NCI-H1092 (cell line): ENCODE data around the gene BCAN.

Experiments
- DNase-seq: peaks from one replicate; lab custom pipeline; 2025; lab: John Stamatoyannopoulos, UW

The BCAN gene

GRCh38 chr1:156662005-156662799 is 20.3 kb downstream of the BCAN start:
- DNase-seq = no peak

DNA sequence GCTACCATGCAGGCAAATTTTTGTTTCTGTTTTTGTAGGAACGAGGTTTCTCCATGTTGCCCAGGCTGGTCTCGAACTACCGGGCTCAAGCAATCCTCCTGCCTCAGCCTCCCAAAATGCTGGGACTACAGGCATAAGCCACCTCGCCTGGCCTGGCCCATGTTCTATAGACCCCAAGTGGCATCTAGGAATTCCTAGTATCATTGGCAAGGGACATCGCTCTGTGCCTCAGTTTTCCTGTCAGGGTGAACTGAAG is 20.8 kb downstream of the BCAN start:
- DNase-seq = no peak

DNA sequence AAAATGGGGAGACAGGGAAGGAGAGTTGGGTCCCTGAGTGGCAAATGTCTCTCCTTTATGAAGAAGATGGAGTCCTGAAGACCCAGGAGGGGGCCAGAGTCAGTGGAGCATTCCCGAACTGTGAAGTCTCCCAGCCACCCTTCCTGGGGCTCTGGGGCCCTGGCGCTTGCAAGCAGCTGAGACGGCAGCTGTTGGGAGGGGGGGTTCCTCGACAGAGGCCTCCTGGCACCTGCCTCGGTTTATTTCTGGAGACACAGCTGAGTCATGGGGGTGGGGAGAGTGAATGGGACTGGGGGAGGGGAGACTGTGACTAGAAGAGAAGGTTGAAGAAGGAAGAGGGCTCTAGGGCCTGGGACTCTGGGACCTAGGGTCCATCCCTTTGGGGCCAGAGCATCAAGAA is 21.3 kb downstream of the BCAN start:
- no peak for DNase-seq

GRCh38 chr1:156664046-156664766 is 22.3 kb downstream of the BCAN start:
- no peak for DNase-seq

DNA sequence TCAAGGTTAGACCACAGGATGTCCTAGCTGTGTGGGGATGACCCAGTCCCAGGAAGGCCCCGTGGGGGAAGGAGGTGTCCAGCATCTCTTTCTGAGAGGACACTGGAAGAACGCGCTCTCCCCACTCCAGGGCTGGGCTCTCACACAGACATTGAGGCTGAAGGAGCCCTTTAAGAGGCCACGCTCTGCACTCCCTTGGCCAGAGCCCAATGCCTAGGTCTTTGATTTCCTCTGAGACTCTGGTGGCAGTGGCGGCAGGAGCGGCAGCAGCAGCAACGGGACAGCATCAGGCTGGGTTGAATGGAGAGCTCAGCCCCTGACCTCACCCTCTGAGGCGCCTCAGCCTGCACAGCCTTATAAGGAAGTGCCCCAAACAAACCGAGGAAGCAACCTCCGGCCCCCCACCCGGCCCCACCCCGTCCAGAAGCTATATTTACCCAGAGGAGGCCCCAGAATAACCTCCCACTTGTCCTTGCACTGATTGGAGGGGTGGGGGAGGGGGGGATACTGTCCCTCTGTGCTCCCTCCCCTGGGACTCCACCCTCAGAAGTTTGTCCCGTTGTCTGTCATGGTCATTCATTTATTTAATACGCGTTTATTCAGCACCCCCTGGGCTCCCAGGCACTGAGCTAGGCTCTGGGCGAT is 23.0 kb downstream of the BCAN start:
- no peak for DNase-seq

DNA sequence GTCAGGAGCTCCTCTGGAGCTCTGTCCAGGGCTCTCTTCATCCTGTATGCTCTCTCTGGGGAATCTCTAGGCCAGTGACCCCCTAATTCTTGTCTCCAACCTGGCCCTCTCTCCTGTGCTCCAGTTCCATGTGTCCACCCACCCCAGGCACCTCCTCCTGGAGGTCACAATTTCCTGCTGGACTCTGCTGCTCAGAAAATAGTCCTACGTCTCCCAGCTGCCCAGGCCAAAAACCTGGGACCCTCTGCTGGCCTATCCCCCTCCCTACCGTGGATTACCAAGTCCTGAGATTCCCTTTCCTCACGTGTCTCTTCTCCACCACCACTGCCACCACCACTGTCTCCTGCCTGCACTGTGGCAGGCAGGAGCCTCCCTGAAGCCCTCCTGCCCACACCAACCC is 23.6 kb downstream of the BCAN start:
- no peak for DNase-seq

GRCh38 chr1:156666862-156667609 is 25.1 kb downstream of the BCAN start:
- DNase-seq = no peak

- no peak for DNase-seq
These were observed 25.7 kb downstream of the BCAN start for GRCh38 chr1:156667610-156667967.

DNA sequence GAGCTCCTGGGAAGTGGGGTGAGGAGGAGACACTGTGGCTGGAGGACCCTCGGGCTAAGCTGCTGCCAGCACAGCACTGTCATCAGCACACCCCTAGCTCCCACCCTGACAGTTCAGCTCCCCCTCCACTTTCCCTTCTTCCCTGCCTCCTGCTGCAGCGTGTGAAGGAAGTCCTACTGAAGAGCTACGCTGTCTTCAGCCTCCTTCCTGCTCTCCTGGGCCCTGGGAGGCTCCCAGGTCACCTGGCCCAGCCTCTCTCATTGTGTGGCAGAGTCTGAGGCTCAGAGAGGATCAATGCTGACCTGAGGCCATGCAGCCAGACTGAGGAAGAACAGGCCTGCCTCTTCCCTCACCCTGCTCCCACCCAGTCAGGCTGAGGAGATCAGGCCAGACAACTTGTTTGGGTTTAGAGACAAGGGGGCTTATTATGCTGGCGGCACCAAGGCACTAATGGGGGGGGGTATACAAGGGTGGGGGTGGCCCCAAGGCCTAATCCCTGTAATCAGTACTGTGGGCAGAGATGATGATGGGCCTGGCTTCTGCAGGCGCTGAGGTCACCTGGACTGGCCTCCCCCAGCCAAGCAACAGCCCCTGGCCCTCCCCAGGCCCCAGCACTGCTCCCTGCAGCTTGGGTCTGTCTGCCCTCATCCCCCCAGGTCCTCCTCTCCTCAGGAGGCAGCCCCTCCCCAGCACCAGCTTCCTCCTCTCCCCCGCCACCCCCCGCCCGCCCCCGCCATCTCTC is 26.2 kb downstream of the BCAN start:
- no peak for DNase-seq

GRCh38 chr1:156668801-156669637 is 27.1 kb downstream of the BCAN start:
- DNase-seq = no peak

DNA sequence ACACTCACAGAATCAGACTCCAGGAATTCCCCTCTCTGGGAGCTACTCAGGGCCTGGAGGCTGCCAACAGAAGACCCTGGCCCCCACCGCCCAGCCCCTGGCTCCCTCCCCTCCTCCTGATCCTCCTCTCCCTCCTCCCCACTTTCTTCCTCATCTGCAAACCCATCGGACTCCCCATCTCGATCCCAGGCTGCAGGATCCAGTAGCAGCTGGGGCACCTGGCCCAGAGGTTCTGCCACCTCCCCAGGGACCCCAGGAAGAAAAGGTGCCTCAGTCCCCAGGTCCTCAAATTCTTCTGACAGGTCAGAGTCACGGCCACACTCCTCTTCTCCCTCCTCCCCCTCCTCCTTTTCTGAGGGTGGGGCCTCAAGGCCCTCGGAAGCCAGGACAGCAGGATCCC is 27.9 kb downstream of the BCAN start:
- DNase-seq = no peak

DNA sequence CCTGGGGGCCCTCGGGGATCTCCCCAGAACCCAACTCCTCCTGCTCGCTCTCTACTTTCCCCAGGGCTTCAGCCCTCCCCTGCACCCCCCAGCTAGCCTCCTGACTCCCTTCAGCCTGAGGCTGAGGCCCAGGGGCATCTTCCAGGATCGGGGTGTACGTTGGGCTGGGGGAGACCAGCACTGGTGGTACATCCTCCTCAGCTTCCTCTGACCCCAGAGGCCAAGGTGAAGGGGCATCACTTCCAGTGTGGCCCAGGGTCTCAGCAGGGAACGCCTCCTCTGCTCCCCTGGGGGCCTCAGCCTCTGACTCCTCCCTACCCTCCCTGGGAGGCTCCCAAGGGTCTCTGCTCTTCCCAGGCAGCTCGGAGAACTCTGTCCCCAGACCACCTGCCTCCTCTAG is 28.4 kb downstream of the BCAN start:
- DNase-seq = no peak

DNA sequence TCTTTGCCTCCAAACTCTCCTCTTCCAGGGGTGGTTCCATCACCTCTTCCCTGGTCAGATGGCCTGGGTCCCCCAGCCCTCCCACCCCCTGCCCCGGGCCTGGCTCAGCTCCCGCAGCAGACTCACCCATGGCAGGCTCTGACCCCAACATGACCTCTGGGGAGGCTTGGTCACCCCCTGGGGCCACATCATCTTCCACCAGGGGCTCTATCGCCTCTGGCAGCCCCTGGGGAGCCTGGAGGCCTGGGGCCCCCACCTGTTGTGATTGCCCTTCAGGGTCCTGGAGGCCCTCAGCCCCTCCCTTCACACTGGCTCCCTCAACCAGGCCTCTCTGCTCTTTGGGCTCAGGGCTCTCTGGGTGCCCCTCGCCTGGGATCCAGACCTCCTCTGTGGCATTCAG is 28.9 kb downstream of the BCAN start:
- no peak for DNase-seq

DNA sequence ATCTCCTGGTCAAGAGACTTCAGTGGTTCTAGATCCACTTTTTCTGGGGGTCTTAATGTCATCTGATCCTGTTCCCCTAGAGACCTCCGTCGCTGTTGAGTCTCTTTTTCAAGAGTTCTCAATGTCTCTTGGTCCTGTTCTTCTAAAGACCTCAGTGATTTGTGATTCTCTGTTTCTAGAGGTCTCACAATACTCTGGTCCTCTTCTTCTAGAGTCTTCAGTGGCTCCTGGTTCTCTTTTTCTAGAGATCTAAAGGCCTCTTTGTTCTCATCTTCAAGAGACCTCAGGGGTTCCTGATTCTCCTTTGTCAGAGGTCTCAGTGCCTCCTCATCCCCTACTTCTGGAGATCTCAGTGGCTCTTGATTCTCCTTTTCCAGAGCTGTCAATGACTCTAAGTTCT is 29.9 kb downstream of the BCAN start:
- DNase-seq = no peak

DNA sequence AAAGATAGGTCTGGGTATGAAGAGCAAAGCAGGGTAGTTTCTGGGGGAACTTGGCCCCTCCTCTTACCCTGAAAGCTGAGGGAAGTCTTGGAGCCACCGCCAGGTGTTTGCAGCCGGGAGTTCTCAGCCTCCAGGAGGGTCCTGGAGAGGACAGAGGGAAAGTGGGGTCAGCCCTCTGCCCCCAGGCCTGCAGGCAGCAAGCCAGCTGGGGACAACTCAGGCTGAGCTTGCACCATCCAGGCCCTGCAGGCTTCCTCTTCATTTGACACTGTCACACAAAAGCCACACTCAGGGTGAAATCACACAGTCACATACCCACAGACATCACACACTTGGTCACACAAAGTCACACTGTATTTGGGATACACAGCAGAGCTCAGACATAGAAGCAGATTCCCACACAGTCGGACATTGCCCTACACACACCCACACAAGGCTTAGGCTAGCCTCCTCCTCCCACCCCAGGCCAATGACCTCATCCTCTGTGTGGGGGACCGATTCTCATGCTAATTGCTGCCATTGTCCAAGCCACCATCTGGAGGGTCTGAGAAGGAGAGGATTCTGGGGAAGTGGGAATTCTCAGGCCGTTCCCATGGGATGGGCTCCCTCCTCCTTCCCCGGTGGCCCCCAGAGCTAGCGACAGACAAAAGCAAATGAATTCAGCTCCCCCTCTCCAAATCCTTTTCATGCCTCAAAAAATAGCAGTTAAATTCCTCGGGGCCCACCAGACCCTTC is 31.6 kb downstream of the BCAN start:
- no peak for DNase-seq

- DNase-seq = no peak
These were observed 33.5 kb downstream of the BCAN start for GRCh38 chr1:156675210-156676113.

DNA sequence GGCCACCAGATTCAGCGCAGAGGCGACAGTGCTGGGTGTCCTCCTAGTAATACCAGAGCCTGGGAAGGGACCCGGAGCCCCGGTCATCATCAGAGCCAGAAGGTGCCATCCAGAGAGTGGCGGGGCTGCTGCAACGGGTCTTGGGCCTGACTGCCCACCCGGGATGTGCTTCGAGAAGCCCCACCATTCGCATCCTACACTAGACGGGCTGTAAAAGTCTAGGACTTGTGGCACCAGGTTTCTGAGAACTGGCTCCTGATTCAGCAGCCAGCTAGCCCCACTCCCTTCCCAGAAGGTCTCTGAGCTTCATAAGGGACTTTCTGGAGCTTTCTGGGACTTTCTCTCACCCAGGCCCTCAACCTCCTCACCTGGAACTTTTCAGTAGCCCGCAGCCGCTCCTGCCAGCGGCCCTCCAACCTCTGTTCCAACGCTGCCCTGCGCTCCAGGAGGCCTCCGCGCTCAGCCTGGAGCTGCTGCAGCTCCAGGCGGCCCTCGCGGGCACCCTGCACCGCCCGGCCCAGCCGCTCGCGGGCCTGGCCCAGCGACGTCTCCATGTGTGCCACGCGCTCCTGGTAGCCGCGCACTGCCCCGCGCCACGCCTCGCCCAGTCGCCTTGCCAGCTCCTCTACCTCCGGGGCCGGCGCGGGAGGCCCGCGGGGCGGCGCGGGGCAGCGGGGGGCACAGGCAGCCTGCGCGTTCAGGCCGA is 34.4 kb downstream of the BCAN start:
- DNase-seq = no peak

DNA sequence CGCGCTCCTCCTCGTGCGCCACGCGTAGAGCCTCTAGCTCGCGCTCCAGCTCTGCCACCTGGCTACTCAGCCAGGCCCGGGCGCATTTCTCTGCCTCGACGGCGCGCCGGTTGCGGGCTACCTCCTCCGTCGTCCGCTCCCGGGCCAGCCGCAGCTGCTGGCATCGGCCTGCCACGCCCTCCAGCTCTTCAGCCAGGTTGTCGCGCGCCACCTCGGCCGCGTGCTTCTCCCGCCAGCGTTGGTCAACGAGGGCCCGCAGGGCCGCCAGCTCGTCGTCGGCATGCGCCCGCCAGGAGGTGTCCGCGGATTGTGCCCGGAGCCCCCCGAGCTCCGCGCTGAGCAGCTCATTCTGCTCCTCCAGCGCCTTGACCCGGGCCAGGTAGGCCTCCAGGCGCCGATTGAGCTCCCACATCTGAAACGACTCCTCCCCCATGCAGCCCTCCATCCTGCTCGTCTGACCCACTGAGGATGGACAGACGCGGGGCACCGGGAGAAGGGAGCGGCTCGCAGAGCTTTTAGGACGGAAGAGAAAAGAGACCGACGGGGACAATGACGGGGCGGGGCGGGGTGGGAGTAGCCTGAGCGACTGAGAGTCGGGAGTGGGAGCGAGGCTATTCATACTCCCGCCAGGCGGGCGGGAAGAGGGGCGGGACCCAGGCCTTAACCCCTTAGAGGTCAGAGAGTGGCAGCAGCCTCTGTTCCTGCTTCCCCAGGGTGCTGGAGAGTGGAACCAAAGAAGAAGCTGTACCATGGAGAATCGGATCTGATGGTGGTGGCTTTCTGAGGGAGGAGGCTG is 35.1 kb downstream of the BCAN start, which contains the start of gene NES:
TSS of gene NES (minus strand) at position 588 of the 796 bp plus-strand sequence. CDS start at position 445, 143 bp downstream.
- no peak for DNase-seq
